Endothelial cell of umbilical vein (primary cell): ENCODE measurements around the gene PIGT. TPM values are rescaled to one million over a fixed set of nuclear protein-coding genes. Genes with fewer than 3 reads are reported as not detected.

Source experiments
- BruUV-seq: library from RNA; stranded (reverse); fragments of 400-500 nt; replicated peaks from 2 replicates; lab custom pipeline; 2021; lab: Mats Ljungman, UMichigan
- CTCF ChIA-PET: fragments of 300-600, 350-600 bp; sonication (Branson Sonifier 250); formaldehyde crosslinking; loops from one replicate; lab custom pipeline; 2021; ENCODE audit warnings: antibody characterized with exemption, inconsistent platforms; lab: Charles Lee
- POLR2A ChIA-PET: fragments of 300-600, 350-600 bp; sonication (Branson Sonifier 250); formaldehyde crosslinking; loops from one replicate; lab custom pipeline; 2021; ENCODE audit warnings: antibody characterized with exemption, inconsistent platforms; lab: Charles Lee
- DNase-seq: peaks from one replicate; pipeline ENCODE4 v3.0.0-alpha.2; 2011; ENCODE audit warnings: low read depth, low spot score
- FAIRE-seq: peaks from 2 replicates; lab custom pipeline; 2011; peaks lifted over from hg19 to GRCh38; lab: Jason Lieb, UNC
- H2AFZ ChIP-seq: 2 replicates; pipeline ENCODE4 v1.6.0; 2012; ENCODE audit warnings: low read depth, low read length, control low read depth, inconsistent platforms
- H3K27ac ChIP-seq: 2 replicates; pipeline ENCODE4 v1.5.1; 2011; ENCODE audit warnings: low read depth, mild to moderate bottlenecking, control low read depth, low read length, moderate library complexity; ENCODE audit not compliant: insufficient read depth
- H3K27me3 ChIP-seq, 2 experiments: 2 replicates each; pipeline versions ENCODE4 v1.6.0 to v1.6.1; 2011; ENCODE audit warnings: low read length in 2 of 2, mixed read lengths in 1 of 2; ENCODE audit not compliant: control insufficient read depth in 2 of 2, insufficient read depth in 2 of 2
- H3K36me3 ChIP-seq, 2 experiments: 2 replicates in 1 of 2; 3 replicates in 1 of 2; pipeline ENCODE4 v1.5.1; 2011; ENCODE audit warnings: low read length in 2 of 2, mild to moderate bottlenecking in 1 of 2, moderate library complexity in 1 of 2; ENCODE audit not compliant: control insufficient read depth in 2 of 2, insufficient read depth in 2 of 2; ENCODE audit errors: extremely low read depth in 1 of 2
- H3K4me1 ChIP-seq: 3 replicates; pipeline ENCODE4 v1.5.1; 2011; ENCODE audit warnings: mild to moderate bottlenecking, low read length; ENCODE audit not compliant: control insufficient read depth, insufficient read depth; ENCODE audit errors: extremely low read depth
- H3K4me2 ChIP-seq: 2 replicates; pipeline ENCODE4 v1.6.1; 2011; ENCODE audit warnings: low read length, control low read depth, mixed read lengths; ENCODE audit not compliant: insufficient read depth
- H3K4me3 ChIP-seq, 3 experiments: fragments of 200-600 bp in 1 of 3; sonication (generic), shearing (Covaris generic) in 1 of 3; replicated peaks in 1 of 3; 2 replicates each; pipeline ENCODE4 v1.5.1; 2011 to 2016; ENCODE audit warnings: control low read depth in 3 of 3, low read length in 3 of 3, mild to moderate bottlenecking in 2 of 3, inconsistent platforms in 1 of 3, low read depth in 1 of 3, moderate library complexity in 1 of 3; ENCODE audit not compliant: insufficient read depth in 1 of 3
- H3K79me2 ChIP-seq: 2 replicates; pipeline ENCODE4 v1.6.0; 2012; ENCODE audit warnings: low read length, inconsistent platforms; ENCODE audit not compliant: control insufficient read depth, insufficient read depth
- H3K9ac ChIP-seq: replicated peaks from 2 replicates; pipeline ENCODE3; 2011; ENCODE audit warnings: low read length, control low read depth; ENCODE audit not compliant: insufficient read depth; ENCODE audit errors: extremely low read depth
- H3K9me1 ChIP-seq: replicated peaks from 3 replicates; pipeline ENCODE4 v1.6.0; 2011; ENCODE audit warnings: mild to moderate bottlenecking, low read length; ENCODE audit not compliant: control insufficient read depth, insufficient read depth; ENCODE audit errors: extremely low read depth
- H3K9me3 ChIP-seq: replicated peaks from 2 replicates; pipeline ENCODE4 v1.5.1; 2012; ENCODE audit warnings: low read length, inconsistent platforms; ENCODE audit not compliant: control insufficient read depth, insufficient read depth
- H4K20me1 ChIP-seq: replicated peaks from 2 replicates; pipeline ENCODE3; 2011; ENCODE audit warnings: mild to moderate bottlenecking, low read length; ENCODE audit not compliant: control insufficient read depth, insufficient read depth; ENCODE audit errors: extremely low read depth
- CTCF ChIP-seq, 2 donors: IDR thresholded peaks; 1 replicate in 1 of 2; 2 replicates in 1 of 2; pipeline ENCODE4 v1.5.1; 2011; ENCODE audit warnings: low read length in 2 of 2, mild to moderate bottlenecking in 2 of 2, moderate library complexity in 2 of 2, control low read depth in 1 of 2, inconsistent platforms in 1 of 2, low read depth in 1 of 2; ENCODE audit not compliant: insufficient read depth in 1 of 2; ENCODE audit errors: extremely low read depth in 1 of 2
- EZH2 ChIP-seq: IDR thresholded peaks from 2 replicates; pipeline ENCODE4 v1.6.1; 2012; ENCODE audit warnings: borderline replicate concordance, low read depth, mild to moderate bottlenecking, moderate library complexity, low read length, inconsistent platforms; ENCODE audit not compliant: severe bottlenecking
- FOS ChIP-seq: IDR thresholded peaks from 2 replicates; pipeline ENCODE4 v1.6.1; 2011; ENCODE audit warnings: mild to moderate bottlenecking, low read length, moderate library complexity, borderline replicate concordance; ENCODE audit not compliant: insufficient read depth
- GATA2 ChIP-seq: IDR thresholded peaks from 2 replicates; pipeline ENCODE4 v1.7.0; 2011; ENCODE audit warnings: low read depth, mild to moderate bottlenecking, moderate library complexity, mixed read lengths, low read length; ENCODE audit not compliant: insufficient read length, insufficient read depth
- JUN ChIP-seq: IDR thresholded peaks from 2 replicates; pipeline ENCODE4 v1.6.1; 2011; ENCODE audit warnings: borderline replicate concordance, low read depth; ENCODE audit not compliant: insufficient read length, insufficient read depth
- MAX ChIP-seq: IDR thresholded peaks from 2 replicates; pipeline ENCODE4 v1.6.1; 2011; ENCODE audit not compliant: insufficient read depth, insufficient read length
- MYC ChIP-seq: IDR thresholded peaks from one replicate; pipeline ENCODE4 v1.6.1; 2011; ENCODE audit warnings: mild to moderate bottlenecking, low read depth, low read length
- POLR2A ChIP-seq: IDR thresholded peaks from 2 replicates; pipeline ENCODE4 v1.6.1; 2012; ENCODE audit warnings: low read depth, mild to moderate bottlenecking, control low read depth, low read length
- POLR2AphosphoS5 ChIP-seq: IDR thresholded peaks from 2 replicates; pipeline ENCODE4 v1.6.1; 2012; ENCODE audit warnings: low read depth, mild to moderate bottlenecking, control low read depth, low read length, moderate library complexity; ENCODE audit not compliant: insufficient read depth
- dilution Hi-C: fragments of 300-500 bp; cut with MboI; formaldehyde crosslinking; loops from one replicate; pipeline ENCODE4 v1.15.0; 2019; ENCODE audit warnings: low sequenced_read_pairs; ENCODE audit not compliant: extremely low pct_ligation_motif_present
- intact Hi-C: fragments of 100-400 bp; cut with micrococcal nuclease; formaldehyde crosslinking; loops from one replicate; pipeline ENCODE4 v1.10.0; 2022
- polyA plus RNA-seq, 4 experiments: library from polyadenylated mRNA; depleted of rRNA in 3 of 4; stranded (reverse) in 3 of 4; unstranded in 1 of 4; fragments of >200 nt; gene quantifications; 2 replicates each; pipeline versions ENCODE4 v1.2.1 to v1.2.3, GENCODE V29; 2011 to 2012; ENCODE audit warnings: missing spikeins in 1 of 4
- total RNA-seq: library from RNA; stranded (reverse); gene quantifications from 2 replicates; pipeline ENCODE4 v1.2.3, GENCODE V29; 2021

The PIGT gene
- total and polyA plus RNA-seq, 2 donors (not counting 3 experiments of a cell fraction or from before 2014, with no cell fraction given), result 96.8 to 143 TPM

GRCh38 chr20:45429618-45430017 lies 13.7 kb downstream of the PIGT start:
- ChIA-PET CTCF (interaction anchor here (0.8 to 12.5 kb wide), 9 partner anchors 10 to 136 kb away, joined by 3 to 416 read pairs (median 3); partner anchors contain the start of genes PIGT and SYS1), POLR2A (no interaction called here)
- Histone ChIP-seq H3K36me3 (peaks cover 0 to 9% of the 10 kb centered on the region in 2 experiments), H3K4me2 (no peak overlapping the region), H3K27ac (no peak overlapping the region), H3K9me1 (no peaks in the 10 kb centered on the region), H3K9me3 (no peaks in the 10 kb centered on the region), H3K79me2 (no peaks in the 10 kb centered on the region), H3K4me1 (peaks cover 3% of the 10 kb centered on the region), H3K9ac (no peak overlapping the region), H4K20me1 (no peaks in the 10 kb centered on the region), H3K4me3 (no peak overlapping the region), H3K27me3 (no peaks in the 10 kb centered on the region), H2AFZ (no peak overlapping the region)
- FAIRE-seq (no peak), DNase-seq (no peak)
- BruUV-seq, result no TSS peak
- dilution Hi-C loops, result no loop called here
- intact Hi-C loops, result no loop called here
- TF ChIP-seq POLR2AphosphoS5 (no peak), CTCF (IDR thresholded peaks at IDR 0.05; ENCODE audit: extremely low read depth in 1 of 2, insufficient read depth in 1 of 2, low read depth in 1 of 2, low read length in 2 of 2) (no peak), MYC (no peak), FOS (no peak), GATA2 (no peak), MAX (no peak), EZH2 (no peak), JUN (no peak), POLR2A (no peak)
